Raji (cell line): ENCODE data around the gene EXD3.

Experiments
- POLR2A ChIP-seq: IDR thresholded peaks from 2 replicates; pipeline ENCODE4 v1.6.1; 2011; ENCODE audit warnings: low read depth, low read length, control low read depth; ENCODE audit not compliant: insufficient read depth

EXD3 gene

GRCh38 chr9:137398561-137399468 is 24.1 kb downstream of the EXD3 start:
- TF ChIP-seq POLR2A, result no peak

GRCh38 chr9:137397675-137398423 is 25.1 kb downstream of the EXD3 start:
- no peak for TF ChIP-seq POLR2A

GRCh38 chr9:137396634-137397367 is 26.2 kb downstream of the EXD3 start:
- TF ChIP-seq POLR2A, result no peak

DNA sequence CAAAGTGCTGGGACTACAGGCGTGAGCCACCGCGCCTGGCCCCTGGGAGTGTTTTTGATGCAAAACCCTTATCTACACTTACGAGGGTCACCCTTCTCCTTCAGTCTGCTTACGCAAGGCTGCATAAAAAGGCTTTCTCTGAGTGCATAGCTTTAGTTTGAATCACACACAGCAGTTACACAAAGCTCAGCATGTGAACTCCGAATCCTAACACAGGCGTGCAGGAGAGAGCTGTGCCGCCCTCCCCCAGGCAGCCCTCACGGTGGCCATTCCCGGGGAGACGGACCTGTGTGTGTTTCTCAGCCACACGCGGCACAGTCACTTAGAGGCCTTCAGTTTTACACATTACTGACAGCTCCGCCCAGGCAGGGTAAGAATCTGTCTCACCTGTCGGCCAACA is 26.7 kb downstream of the EXD3 start:
- TF ChIP-seq POLR2A, result no peak

GRCh38 chr9:137395666-137396010 is 27.3 kb downstream of the EXD3 start:
- TF ChIP-seq POLR2A, result no peak

GRCh38 chr9:137394866-137395665 is 27.9 kb downstream of the EXD3 start:
- TF ChIP-seq POLR2A, result no peak

DNA sequence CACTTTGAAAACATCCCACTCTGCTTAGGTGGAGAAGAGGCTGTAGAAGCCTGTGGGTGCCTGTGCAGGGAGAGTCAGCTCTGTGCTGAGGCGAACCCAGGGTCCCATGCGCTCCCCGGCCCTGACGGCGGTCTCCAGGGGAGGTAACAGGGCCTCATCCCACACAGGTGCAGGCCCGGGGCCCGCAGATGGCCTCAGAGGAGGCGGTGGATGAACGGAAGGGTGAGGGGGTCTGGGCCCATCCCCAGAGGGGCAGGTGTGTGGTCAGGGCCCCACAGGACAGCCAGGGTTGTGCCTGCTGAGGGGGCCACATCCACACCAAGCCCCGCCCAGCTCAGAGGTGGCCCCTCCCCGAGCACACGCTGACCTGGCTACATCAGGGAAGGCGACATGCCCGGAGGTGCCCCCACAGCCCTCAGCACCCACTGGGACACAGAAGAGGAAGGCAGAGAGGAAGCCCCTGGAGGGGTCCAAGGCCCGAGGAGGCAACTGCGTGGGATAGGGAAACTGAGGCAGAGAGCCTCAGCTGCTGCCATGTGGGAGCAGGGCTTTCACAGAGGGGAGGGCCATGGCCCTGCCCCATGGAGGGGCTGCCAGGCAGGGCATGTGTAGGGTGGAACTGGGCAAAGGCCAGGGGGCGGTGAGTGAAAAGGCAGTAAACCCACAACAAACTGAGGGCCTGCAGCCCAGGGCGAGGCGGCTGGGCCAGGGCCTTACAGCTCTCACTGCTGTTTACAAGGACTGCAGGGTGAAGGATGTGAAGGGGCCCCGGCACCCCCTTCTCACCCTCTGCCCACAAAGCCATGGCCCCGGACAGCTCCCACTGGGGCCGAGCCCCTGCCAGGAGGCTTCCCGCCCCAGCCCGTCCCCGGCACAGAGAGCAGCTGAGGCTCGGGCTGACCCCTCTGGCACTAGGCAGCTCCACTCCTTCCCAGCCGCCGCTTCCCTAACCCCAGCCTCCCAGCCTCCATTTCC is 29.5 kb downstream of the EXD3 start:
- TF ChIP-seq POLR2A, result no peak

DNA sequence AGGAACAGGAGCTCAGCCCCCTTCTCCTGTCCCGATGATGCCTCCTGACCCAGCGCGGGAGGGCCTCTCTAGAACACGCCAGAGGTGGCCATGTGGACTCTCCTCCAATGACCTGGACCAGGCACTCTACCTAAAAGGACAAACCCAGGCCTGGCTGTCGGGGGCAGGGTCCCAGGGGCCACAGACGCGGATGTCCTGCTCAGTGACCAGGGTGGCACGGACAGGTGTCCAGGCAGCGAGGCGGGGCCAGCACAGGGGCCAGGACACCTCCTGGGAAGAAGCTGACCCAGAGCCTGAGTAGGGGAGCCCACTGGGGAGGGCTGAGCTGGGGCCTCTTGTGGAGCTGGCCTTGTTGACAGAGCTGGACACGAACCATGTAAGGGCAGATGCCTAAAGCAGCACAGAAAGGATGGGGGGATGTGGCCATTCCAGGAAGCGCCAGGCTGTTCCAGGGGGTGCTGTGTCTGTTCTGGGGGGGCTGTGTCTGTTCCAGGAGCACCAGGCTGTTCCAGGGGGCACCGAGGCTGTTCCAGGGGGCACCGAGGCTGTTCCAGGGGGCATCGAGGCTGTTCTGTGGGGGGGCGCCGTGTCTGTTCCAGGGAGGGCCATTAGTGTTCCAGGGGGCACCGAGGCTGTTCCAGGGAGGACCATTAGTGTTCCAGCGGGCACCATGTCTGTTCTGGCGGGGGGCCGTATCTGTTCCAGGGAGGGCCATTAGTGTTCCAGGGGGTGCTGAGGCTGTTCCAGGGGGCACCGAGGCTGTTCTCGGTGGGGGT is 30.5 kb downstream of the EXD3 start:
- TF ChIP-seq POLR2A, result no peak

DNA sequence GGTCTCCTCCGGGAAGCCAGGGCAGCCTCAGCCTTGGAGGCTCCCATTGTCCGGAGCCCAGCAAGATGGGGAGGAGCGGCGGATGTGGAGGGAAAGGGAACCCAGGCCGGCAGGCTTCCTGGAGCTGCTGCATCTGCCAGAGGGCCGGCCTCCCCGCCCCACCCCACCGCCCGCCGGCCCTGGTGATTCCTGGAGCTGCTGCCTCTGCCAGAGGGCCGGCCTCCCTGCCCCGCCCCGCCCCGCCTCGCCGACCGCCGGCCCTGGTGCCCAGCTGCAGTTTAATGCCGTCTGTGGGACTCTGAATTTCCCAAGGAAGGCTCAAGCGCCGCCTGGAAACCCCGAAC is 31.6 kb downstream of the EXD3 start:
- TF ChIP-seq POLR2A, result no peak

DNA sequence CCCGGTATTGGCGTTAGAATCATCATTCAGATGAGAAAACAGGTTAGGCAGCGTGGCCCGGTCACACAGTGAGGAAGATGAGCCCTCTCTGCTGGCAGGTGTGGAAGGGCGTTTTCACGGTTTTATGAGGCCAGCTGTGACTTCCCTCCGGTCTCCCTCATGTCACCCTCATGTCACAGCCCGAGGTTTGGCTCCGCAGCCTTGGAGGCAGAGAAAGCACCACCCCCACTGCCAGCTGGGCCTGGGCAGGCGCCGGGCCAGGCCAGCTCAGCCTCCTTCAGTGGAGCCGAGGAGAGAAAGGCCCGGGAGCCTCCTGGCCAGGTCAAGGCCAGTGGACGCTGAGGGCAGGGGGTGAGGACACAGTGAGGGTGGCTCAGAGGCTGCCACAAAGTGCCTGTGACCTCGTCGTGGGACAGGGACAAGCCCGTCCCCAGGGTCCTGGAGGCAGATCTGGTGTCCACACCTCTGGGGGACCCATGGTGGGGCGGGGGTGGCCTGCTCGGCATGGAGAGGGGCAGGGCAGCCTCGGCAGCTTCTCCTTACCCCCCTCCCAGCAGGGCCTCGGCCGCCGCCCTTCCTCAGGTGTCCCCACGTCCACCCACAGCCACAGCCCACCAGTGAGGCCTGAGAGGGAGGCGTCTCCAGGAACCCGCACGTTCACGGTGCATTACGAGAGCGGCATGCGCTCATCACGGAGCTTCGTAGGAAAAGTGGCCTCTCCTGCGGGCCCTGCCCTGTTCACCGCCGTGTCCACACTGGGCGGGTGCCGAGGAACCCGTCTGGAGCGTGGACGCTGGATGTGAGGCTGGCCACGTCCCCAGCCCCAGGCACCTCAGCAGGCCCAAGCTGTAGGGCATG is 32.2 kb downstream of the EXD3 start:
- TF ChIP-seq POLR2A, result no peak

DNA sequence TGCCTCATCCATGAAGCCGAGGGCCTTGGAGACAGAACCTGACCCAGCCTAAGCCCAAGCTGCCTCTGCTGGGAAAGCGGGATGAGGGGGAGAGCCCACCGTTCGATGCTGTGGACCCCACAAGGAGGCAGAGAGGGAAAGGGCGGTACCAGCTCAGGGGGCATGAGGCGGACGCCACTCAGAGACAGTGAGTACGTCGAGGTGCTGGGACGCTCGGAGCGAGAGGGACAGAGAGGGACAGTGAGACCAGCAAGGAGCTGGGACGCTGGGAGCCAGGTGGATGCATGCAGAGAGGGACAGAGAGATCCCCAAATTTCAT is 33.6 kb downstream of the EXD3 start:
- TF ChIP-seq POLR2A, result no peak
